ENCODE measurements around the gene SYNGR4. TPM values are rescaled to one million over a fixed set of nuclear protein-coding genes. Genes with fewer than 3 reads are reported as not detected.
A peak's percentile ranks its signal among the peaks of the same experiment; 100 is the strongest.

Gene SYNGR4
- total RNA-seq, 2 donors from 2014 or later, result not detected

- no peak overlapping the region for H3K9ac ChIP-seq (ENCODE audit: low read depth in 2 of 2, low read length in 2 of 2)
- H3K4me1 ChIP-seq, result no peaks in the 10 kb centered on the region
- intact Hi-C loops (cut with DNase I), result loop anchor here (10.0 kb wide), 2 partner anchors 81 to 189 kb away; no protein-coding TSS in a partner anchor
- H3K27me3 ChIP-seq, result peaks cover 47% of the 10 kb centered on the region
- no peak for TF ChIP-seq CTCF (IDR thresholded peaks at IDR 0.05)
- no peaks in the 10 kb centered on the region for H3K36me3 ChIP-seq
- H3K4me3 ChIP-seq, result no peak overlapping the region
- H3K9me3 ChIP-seq, result no peaks in the 10 kb centered on the region
- H3K27ac ChIP-seq, result no peak overlapping the region
- DNase-seq, result no peak
These were observed 32.1 kb downstream of the SYNGR4 start for GRCh38 chr19:48396016-48396823.

- Histone ChIP-seq H3K4me1 (no peaks in the 10 kb centered on the region), H3K27me3 (peaks cover 47% of the 10 kb centered on the region), H3K4me3 (no peak overlapping the region), H3K27ac (no peak overlapping the region), H3K9ac (ENCODE audit: low read depth in 2 of 2, low read length in 2 of 2) (no peak overlapping the region), H3K9me3 (no peaks in the 10 kb centered on the region), H3K36me3 (no peaks in the 10 kb centered on the region)
- DNase-seq, result no peak
- TF ChIP-seq CTCF (IDR thresholded peaks at IDR 0.05), result no peak
- intact Hi-C loops (cut with DNase I), result loop anchor here (10.0 kb wide), 2 partner anchors 82 to 188 kb away; no protein-coding TSS in a partner anchor
These were observed 32.6 kb downstream of the SYNGR4 start for GRCh38 chr19:48396824-48397176.

- no peak for TF ChIP-seq CTCF (IDR thresholded peaks at IDR 0.05)
- H3K27ac ChIP-seq, result no peak overlapping the region
- H3K36me3 ChIP-seq, result no peaks in the 10 kb centered on the region
- H3K4me3 ChIP-seq, result no peak overlapping the region
- intact Hi-C loops (cut with DNase I), result loop anchor here (10.0 kb wide), 2 partner anchors 83 to 187 kb away; no protein-coding TSS in a partner anchor
- no peaks in the 10 kb centered on the region for H3K4me1 ChIP-seq
- peaks cover 45% of the 10 kb centered on the region for H3K27me3 ChIP-seq
- H3K9ac ChIP-seq (ENCODE audit: low read depth in 2 of 2, low read length in 2 of 2), result peak overlapping the region; percentile 40 to 61
- H3K9me3 ChIP-seq, result no peaks in the 10 kb centered on the region
- no peak for DNase-seq
These were observed 33.3 kb downstream of the SYNGR4 start for GRCh38 chr19:48397263-48398101.

GRCh38 chr19:48398102-48398374, 33.9 kb downstream of the SYNGR4 start:
- H3K4me1 ChIP-seq, result no peaks in the 10 kb centered on the region
- no peak overlapping the region for H3K4me3 ChIP-seq
- intact Hi-C loops (cut with DNase I), result loop anchor here (10.0 kb wide), 2 partner anchors 83 to 187 kb away; no protein-coding TSS in a partner anchor
- DNase-seq, result no peak
- H3K9ac ChIP-seq (ENCODE audit: low read depth in 2 of 2, low read length in 2 of 2), result peak overlapping the region; percentile 40 to 61
- H3K36me3 ChIP-seq, result no peaks in the 10 kb centered on the region
- H3K27me3 ChIP-seq, result peaks cover 40% of the 10 kb centered on the region
- no peak for TF ChIP-seq CTCF (IDR thresholded peaks at IDR 0.05)
- no peak overlapping the region for H3K27ac ChIP-seq
- H3K9me3 ChIP-seq, result no peaks in the 10 kb centered on the region

- Histone ChIP-seq H3K27me3 (peaks cover 34% of the 10 kb centered on the region), H3K9ac (ENCODE audit: low read depth in 2 of 2, low read length in 2 of 2) (peak overlapping the region in 1 of 2 donors; percentile 61), H3K4me1 (no peaks in the 10 kb centered on the region), H3K36me3 (no peaks in the 10 kb centered on the region), H3K27ac (no peak overlapping the region), H3K9me3 (no peaks in the 10 kb centered on the region), H3K4me3 (peak overlapping the region; percentile 24)
- peak; percentile 86 for DNase-seq
- intact Hi-C loops (cut with DNase I), result loop anchor here (10.0 kb wide), 2 partner anchors 84 to 186 kb away; no protein-coding TSS in a partner anchor
- no peak for TF ChIP-seq CTCF (IDR thresholded peaks at IDR 0.05)
These were observed 34.4 kb downstream of the SYNGR4 start for GRCh38 chr19:48398375-48399235.

All from colonic mucosa (tissue), 4 donors.